ENCODE measurements around the gene LINGO1.

LINGO1 gene

DNA sequence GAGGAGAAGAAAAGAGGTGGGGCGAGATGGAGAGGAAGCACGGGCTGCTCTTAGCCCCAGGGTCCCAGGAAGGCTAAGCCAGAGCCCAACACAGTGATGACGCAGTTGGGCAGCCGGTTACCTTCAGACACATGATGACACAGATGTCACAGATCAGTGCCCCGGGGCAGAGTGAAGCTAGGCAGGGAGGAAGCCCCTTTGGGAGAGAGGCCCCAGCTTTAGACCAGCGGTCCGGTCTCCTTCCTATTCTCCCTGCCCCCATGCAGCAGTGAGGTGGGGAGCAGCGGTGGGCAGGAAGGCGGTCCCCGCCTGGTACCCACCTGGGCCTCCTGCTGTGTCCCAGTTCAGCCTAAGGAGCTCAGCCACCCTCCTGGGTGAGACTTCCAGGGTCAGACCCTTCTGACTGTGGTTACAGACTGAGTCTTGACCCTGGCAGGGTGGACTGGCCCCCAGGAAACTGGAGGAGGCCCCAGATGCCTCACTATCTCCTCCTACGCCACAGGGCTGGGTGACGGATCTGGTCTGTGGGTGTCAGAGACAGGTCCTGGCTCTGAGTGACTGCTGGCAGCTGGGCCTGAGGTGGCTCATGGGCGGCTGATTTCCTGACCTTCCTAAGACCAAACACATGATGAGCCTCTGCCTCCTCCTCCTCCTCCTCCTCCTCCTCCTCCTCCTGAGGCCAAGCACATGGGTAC, 38.8 kb upstream of the LINGO1 start:
- Histone ChIP-seq H3K36me3 (ENCODE audit: control insufficient read depth in 1 of 2, insufficient read depth in 2 of 2, low read depth in 1 of 2, low read length in 2 of 2) (no peaks in the 10 kb centered on the region), H4K8ac (ENCODE audit: low read length) (no peak overlapping the region), H3K18ac (ENCODE audit: low read depth in 1 of 2, low read length in 2 of 2) (no peak overlapping the region), H2BK15ac (ENCODE audit: low read depth, poor library complexity, severe bottlenecking) (no peak overlapping the region), H3K4me3 (ENCODE audit: insufficient read depth in 1 of 2, low read depth in 1 of 2, low read length in 2 of 2) (no peak overlapping the region), H3K27ac (ENCODE audit: low read length, poor library complexity, severe bottlenecking) (no peak overlapping the region), H3K9me3 (ENCODE audit: control insufficient read depth, low read length) (peaks cover 11% of the 10 kb centered on the region), H3K9ac (ENCODE audit: low read length) (no peak overlapping the region), H2AK5ac (ENCODE audit: low read length, severe bottlenecking) (no peak overlapping the region), H3K79me1 (replicated peaks; ENCODE audit: low read length, poor library complexity, severe bottlenecking) (no peaks in the 10 kb centered on the region), H4K91ac (ENCODE audit: low read length) (no peak overlapping the region), H2AFZ (ENCODE audit: low read depth, low read length) (no peak overlapping the region), H3K4me1 (ENCODE audit: control insufficient read depth, insufficient read depth, low read depth, low read length) (no peaks in the 10 kb centered on the region), H2BK5ac (ENCODE audit: low read depth, low read length, poor library complexity, severe bottlenecking) (no peak overlapping the region), H2BK120ac (ENCODE audit: low read depth, low read length) (no peak overlapping the region), H3K4ac (ENCODE audit: low read depth in 1 of 2, low read length in 2 of 2) (no peak overlapping the region), H3K14ac (ENCODE audit: low read length in 2 of 2) (no peak overlapping the region), H2BK12ac (ENCODE audit: low read length in 2 of 2) (no peak overlapping the region), H3K27me3 (ENCODE audit: control insufficient read depth in 1 of 2, insufficient read depth in 1 of 2, low read length in 2 of 2) (peaks cover 80 to 97% of the 10 kb centered on the region in 2 experiments), H3K4me2 (ENCODE audit: low read length, poor library complexity, severe bottlenecking) (no peak overlapping the region), H3K23ac (ENCODE audit: low read length in 2 of 2) (no peak overlapping the region)
- no peak for DNase-seq
- WGBS: 73% methylated on average over 13 of the region's 13 CpGs

DNA sequence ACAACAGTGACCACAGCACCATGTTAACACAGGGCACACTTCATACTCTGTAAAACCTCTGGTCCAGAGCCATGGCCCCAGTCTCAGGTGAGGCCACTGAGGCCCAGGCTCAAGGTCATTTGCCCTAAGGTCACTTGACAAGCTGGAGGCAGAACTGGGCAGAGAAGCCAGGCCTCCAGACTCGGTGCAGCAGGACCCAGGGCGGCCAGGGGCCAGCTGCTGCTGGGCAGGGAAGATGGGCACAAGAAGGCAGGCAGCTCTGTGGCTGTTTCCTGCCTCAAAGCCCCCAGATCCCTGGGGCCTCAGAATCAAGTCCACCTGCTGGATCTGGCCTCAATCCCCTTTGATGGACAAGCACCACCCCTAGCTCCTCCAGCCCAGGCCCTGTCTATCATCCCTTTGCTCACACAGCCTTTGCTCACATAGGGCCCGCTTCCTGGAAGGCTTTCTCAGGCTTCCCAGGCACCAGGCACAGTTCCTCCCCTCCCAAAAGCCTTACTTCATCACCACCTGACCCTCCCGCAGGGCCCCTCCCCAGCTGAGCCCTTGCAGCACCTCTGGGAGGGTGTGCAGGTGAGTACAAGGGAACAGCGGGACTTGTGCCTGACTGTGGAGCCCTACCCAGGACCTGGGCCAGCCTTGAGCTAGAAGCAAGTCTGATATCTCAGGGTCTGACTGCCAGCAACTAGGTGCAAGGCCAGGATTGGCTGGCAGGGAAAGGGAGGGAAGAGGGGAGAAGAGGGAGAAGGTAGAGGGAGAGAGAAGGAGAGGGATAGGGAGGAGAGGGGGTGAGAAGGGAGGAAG, 38.0 kb upstream of the LINGO1 start:
- Histone ChIP-seq H2AK5ac (ENCODE audit: low read length, severe bottlenecking) (no peak overlapping the region), H3K18ac (ENCODE audit: low read depth in 1 of 2, low read length in 2 of 2) (no peak overlapping the region), H4K91ac (ENCODE audit: low read length) (no peak overlapping the region), H2AFZ (ENCODE audit: low read depth, low read length) (no peak overlapping the region), H2BK15ac (ENCODE audit: low read depth, poor library complexity, severe bottlenecking) (no peak overlapping the region), H3K27ac (ENCODE audit: low read length, poor library complexity, severe bottlenecking) (no peak overlapping the region), H3K9ac (ENCODE audit: low read length) (no peak overlapping the region), H3K79me1 (replicated peaks; ENCODE audit: low read length, poor library complexity, severe bottlenecking) (no peaks in the 10 kb centered on the region), H2BK12ac (ENCODE audit: low read length in 2 of 2) (no peak overlapping the region), H3K36me3 (ENCODE audit: control insufficient read depth in 1 of 2, insufficient read depth in 2 of 2, low read depth in 1 of 2, low read length in 2 of 2) (no peaks in the 10 kb centered on the region), H3K4me1 (ENCODE audit: control insufficient read depth, insufficient read depth, low read depth, low read length) (no peaks in the 10 kb centered on the region), H3K4ac (ENCODE audit: low read depth in 1 of 2, low read length in 2 of 2) (no peak overlapping the region), H3K23ac (ENCODE audit: low read length in 2 of 2) (no peak overlapping the region), H3K4me3 (ENCODE audit: insufficient read depth in 1 of 2, low read depth in 1 of 2, low read length in 2 of 2) (no peak overlapping the region), H4K8ac (ENCODE audit: low read length) (no peak overlapping the region), H3K27me3 (ENCODE audit: control insufficient read depth in 1 of 2, insufficient read depth in 1 of 2, low read length in 2 of 2) (peaks cover 85 to 97% of the 10 kb centered on the region in 2 experiments), H2BK5ac (ENCODE audit: low read depth, low read length, poor library complexity, severe bottlenecking) (no peak overlapping the region), H3K4me2 (ENCODE audit: low read length, poor library complexity, severe bottlenecking) (no peak overlapping the region), H2BK120ac (ENCODE audit: low read depth, low read length) (no peak overlapping the region), H3K9me3 (ENCODE audit: control insufficient read depth, low read length) (peaks cover 11% of the 10 kb centered on the region), H3K14ac (ENCODE audit: low read length in 2 of 2) (no peak overlapping the region)
- DNase-seq: no peak
- WGBS: 69% methylated on average over 5 of the region's 5 CpGs

DNA sequence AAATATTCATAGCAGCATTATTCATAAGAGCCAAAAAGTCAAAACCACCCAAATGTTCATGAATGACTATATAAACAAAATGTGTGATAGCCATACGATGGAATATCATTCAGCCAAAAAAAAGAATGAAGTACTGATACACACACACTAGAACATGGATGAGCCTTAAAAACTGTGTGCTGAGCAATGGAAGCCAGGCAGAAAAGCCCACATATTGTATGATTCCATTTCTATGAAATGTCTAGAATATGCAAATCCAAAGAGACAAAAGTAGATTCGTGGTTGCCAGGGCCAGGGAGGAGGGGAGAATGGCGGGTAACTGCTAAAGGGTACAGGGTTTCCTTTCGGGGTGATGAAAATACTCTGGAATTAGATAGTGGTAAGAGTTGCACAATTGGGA, 37.2 kb upstream of the LINGO1 start:
- no peak overlapping the region for H3K4me3 ChIP-seq (ENCODE audit: insufficient read depth in 1 of 2, low read depth in 1 of 2, low read length in 2 of 2)
- H3K9me3 ChIP-seq (ENCODE audit: control insufficient read depth, low read length): peaks cover 11% of the 10 kb centered on the region
- H3K4me2 ChIP-seq (ENCODE audit: low read length, poor library complexity, severe bottlenecking): no peak overlapping the region
- no peaks in the 10 kb centered on the region for H3K79me1 ChIP-seq (replicated peaks; ENCODE audit: low read length, poor library complexity, severe bottlenecking)
- no peak for DNase-seq
- H3K23ac ChIP-seq (ENCODE audit: low read length in 2 of 2): no peak overlapping the region
- H4K91ac ChIP-seq (ENCODE audit: low read length): no peak overlapping the region
- no peak overlapping the region for H2AFZ ChIP-seq (ENCODE audit: low read depth, low read length)
- H3K4ac ChIP-seq (ENCODE audit: low read depth in 1 of 2, low read length in 2 of 2): no peak overlapping the region
- peaks cover 90 to 97% of the 10 kb centered on the region in 2 experiments for H3K27me3 ChIP-seq (ENCODE audit: control insufficient read depth in 1 of 2, insufficient read depth in 1 of 2, low read length in 2 of 2)
- H2AK5ac ChIP-seq (ENCODE audit: low read length, severe bottlenecking): no peak overlapping the region
- H2BK12ac ChIP-seq (ENCODE audit: low read length in 2 of 2): no peak overlapping the region
- no peaks in the 10 kb centered on the region for H3K36me3 ChIP-seq (ENCODE audit: control insufficient read depth in 1 of 2, insufficient read depth in 2 of 2, low read depth in 1 of 2, low read length in 2 of 2)
- H2BK120ac ChIP-seq (ENCODE audit: low read depth, low read length): no peak overlapping the region
- H2BK15ac ChIP-seq (ENCODE audit: low read depth, poor library complexity, severe bottlenecking): no peak overlapping the region
- H3K14ac ChIP-seq (ENCODE audit: low read length in 2 of 2): no peak overlapping the region
- WGBS: 84% methylated on average over 3 of the region's 4 CpGs
- H3K9ac ChIP-seq (ENCODE audit: low read length): no peak overlapping the region
- H3K27ac ChIP-seq (ENCODE audit: low read length, poor library complexity, severe bottlenecking): no peak overlapping the region
- H3K4me1 ChIP-seq (ENCODE audit: control insufficient read depth, insufficient read depth, low read depth, low read length): no peaks in the 10 kb centered on the region
- H4K8ac ChIP-seq (ENCODE audit: low read length): no peak overlapping the region
- no peak overlapping the region for H2BK5ac ChIP-seq (ENCODE audit: low read depth, low read length, poor library complexity, severe bottlenecking)
- no peak overlapping the region for H3K18ac ChIP-seq (ENCODE audit: low read depth in 1 of 2, low read length in 2 of 2)

DNA sequence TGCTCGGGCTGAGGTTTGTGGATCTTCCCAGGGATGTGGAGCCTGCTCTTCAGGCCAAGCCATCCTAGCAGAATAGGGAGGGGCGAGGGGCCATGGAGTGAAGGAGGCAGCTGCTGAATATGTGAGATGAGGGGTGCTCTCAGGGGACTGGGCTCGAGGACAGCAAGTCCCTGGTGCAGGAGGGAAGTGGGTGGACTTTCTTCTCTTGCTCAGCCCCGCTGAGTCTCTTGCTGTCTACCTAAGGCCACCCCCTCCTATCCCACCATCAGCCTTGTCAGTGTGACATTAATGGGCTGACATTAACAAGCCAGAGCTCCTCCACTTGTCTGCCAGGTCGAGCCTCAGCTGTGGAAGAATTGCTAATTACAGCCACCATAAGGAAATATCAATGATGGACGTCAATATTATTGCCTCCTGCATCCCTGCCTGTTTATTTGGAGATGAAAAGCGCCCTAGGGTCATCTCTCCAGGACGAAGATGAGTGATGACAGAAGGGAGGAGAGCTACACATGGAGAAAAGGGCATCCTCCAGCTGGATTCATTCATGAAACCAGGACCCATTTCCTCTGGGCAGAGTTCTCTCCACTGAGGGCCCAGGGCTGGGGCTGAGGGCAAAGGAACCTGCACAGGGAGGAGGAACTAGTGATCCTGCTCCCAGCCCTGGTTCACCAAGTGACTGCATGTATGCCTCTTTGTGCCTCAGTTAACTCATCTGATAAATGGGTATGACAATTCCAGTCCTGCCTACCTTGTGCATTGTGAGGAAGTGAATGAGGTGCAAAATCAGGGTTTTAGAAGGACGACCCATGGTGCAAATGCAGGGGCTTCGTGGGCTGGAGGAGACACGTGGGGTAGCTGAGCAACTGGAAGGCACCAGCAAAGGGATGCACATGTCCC, 34.9 kb upstream of the LINGO1 start:
- Histone ChIP-seq H3K18ac (ENCODE audit: low read depth in 1 of 2, low read length in 2 of 2) (no peak overlapping the region), H2AFZ (ENCODE audit: low read depth, low read length) (no peak overlapping the region)

More for the DNA sequence above, 34.9 kb upstream of the LINGO1 start:
- no peak overlapping the region for H3K9ac ChIP-seq (ENCODE audit: low read length)
- no peaks in the 10 kb centered on the region for H3K4me1 ChIP-seq (ENCODE audit: control insufficient read depth, insufficient read depth, low read depth, low read length)
- H3K23ac ChIP-seq (ENCODE audit: low read length in 2 of 2): no peak overlapping the region
- H2BK15ac ChIP-seq (ENCODE audit: low read depth, poor library complexity, severe bottlenecking): no peak overlapping the region
- H3K79me1 ChIP-seq (replicated peaks; ENCODE audit: low read length, poor library complexity, severe bottlenecking): no peaks in the 10 kb centered on the region
- H3K27ac ChIP-seq (ENCODE audit: low read length, poor library complexity, severe bottlenecking): no peak overlapping the region
- no peak overlapping the region for H2BK5ac ChIP-seq (ENCODE audit: low read depth, low read length, poor library complexity, severe bottlenecking)
- DNase-seq: no peak
- 54% methylated on average over 11 of the region's 11 CpGs for WGBS
- H3K27me3 ChIP-seq (ENCODE audit: control insufficient read depth in 1 of 2, insufficient read depth in 1 of 2, low read length in 2 of 2): peaks cover 92 to 97% of the 10 kb centered on the region in 2 experiments
- H3K4me2 ChIP-seq (ENCODE audit: low read length, poor library complexity, severe bottlenecking): no peak overlapping the region
- no peak overlapping the region for H4K91ac ChIP-seq (ENCODE audit: low read length)
- peaks cover 1% of the 10 kb centered on the region for H3K9me3 ChIP-seq (ENCODE audit: control insufficient read depth, low read length)
- no peak overlapping the region for H3K4me3 ChIP-seq (ENCODE audit: insufficient read depth in 1 of 2, low read depth in 1 of 2, low read length in 2 of 2)
- no peak overlapping the region for H4K8ac ChIP-seq (ENCODE audit: low read length)
- H2BK12ac ChIP-seq (ENCODE audit: low read length in 2 of 2): no peak overlapping the region
- no peaks in the 10 kb centered on the region for H3K36me3 ChIP-seq (ENCODE audit: control insufficient read depth in 1 of 2, insufficient read depth in 2 of 2, low read depth in 1 of 2, low read length in 2 of 2)
- no peak overlapping the region for H2BK120ac ChIP-seq (ENCODE audit: low read depth, low read length)
- H3K4ac ChIP-seq (ENCODE audit: low read depth in 1 of 2, low read length in 2 of 2): no peak overlapping the region
- no peak overlapping the region for H3K14ac ChIP-seq (ENCODE audit: low read length in 2 of 2)
- no peak overlapping the region for H2AK5ac ChIP-seq (ENCODE audit: low read length, severe bottlenecking)
